ENCODE measurements around the gene AATF.

GRCh38 chr17:37056622-37057021 is 107.9 kb downstream of the AATF start:
- TF ChIP-seq CTCF (IDR thresholded peaks at IDR 0.05) (no peak), POLR2A (IDR thresholded peaks at IDR 0.05) (no peak)
